Activated gamma-delta T cell treated with anti-CD3 and anti-CD28 coated beads, Interleukin-2, amount 50 U/mL, for 16 hours (primary cell): ENCODE data around the gene COL25A1.
"Not testable (repeated sequence)": the region's sequence is repeated elsewhere in the genome, so short reads cannot be mapped to it uniquely, and the experiment has no call there.

Experiments used
- DNase-seq: peaks from one replicate; pipeline ENCODE4 v3.0.0-alpha.2; 2020; ENCODE audit warnings: low read depth

COL25A1 gene

DNA sequence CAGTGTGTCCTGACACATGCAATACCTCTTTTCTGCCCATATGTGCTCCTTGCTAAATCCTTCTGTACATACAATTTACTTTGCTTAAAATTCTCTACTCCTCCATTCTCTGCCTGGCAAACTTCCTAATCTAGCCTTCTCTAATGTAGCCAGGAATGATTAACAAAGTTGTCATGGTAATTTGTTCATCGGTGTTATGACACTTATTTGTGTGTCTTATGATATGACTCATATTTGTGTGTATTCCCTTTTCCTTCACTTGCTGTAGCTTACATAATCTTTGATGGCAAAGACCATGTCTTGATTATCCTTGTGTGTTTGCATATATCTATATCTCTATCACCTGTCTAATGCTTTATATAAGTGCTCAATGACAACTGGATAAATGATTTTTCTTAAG, 133.3 kb downstream of the COL25A1 start:
- DNase-seq: no peak

DNA sequence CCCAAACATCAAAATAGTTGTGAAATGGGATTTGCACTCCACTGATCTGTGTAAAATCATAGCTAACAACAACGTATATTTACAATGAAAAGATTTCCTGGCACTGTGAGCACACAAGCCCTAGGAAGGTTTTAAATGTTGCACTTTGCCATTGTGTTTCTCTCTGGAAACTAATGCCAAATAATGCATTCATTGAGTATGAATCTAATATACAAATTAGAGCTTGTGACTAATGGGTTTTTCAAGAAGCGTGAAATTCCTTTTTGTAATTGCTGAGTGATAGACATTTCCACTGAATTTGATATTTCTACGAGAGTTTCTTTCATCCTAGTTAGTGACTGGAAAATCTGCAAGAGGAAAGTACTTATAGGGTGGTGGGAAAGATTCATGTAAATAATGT, 135.9 kb downstream of the COL25A1 start:
- no peak for DNase-seq

DNA sequence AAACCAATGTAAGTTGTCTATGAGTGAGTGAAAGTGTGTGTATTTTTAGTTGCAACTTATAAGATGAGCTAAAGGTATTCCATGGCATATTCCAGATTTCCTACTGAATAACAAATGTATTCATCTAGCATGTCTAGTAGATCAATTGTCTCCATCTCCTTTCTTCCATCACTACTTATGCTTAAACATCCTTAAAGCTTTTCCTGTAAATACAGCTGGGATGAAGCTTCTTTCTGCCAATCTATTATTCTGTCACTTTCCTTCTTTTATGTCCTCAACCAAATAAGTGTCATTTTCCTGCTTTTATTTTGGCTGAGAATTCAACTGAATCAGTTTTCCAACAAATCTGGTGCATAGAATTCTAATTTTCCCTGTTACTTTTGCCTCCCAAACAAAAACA, 136.3 kb downstream of the COL25A1 start:
- no peak for DNase-seq

- DNase-seq: no peak
Observed at GRCh38 chr4:109164011-109164410, 138.4 kb downstream of the COL25A1 start.

DNA sequence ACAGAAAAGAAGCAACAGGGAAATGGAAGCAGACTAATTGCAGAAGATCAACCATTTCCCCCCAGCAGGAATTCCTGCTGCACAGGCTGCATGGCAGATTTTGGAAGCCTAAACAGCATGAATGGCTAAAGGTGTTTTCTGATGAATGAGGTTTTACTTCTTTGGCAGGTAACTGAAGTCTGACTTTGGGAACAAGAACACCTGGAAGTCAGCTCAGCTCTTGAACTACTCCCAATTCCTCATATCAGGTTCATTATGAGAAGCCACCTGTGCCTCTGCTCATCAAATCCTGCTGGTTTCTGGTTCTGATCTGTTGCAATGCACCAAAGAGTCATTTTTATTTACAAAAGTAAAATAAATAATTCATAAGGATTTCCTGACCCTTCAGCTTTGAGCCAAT, 139.0 kb downstream of the COL25A1 start:
- no peak for DNase-seq

GRCh38 chr4:109162759-109163158, 139.7 kb downstream of the COL25A1 start:
- no peak for DNase-seq

- DNase-seq: no peak
Observed at GRCh38 chr4:109160494-109160893, 142.0 kb downstream of the COL25A1 start.

- no peak for DNase-seq
Observed at GRCh38 chr4:109157696-109158095, 144.8 kb downstream of the COL25A1 start.

DNA sequence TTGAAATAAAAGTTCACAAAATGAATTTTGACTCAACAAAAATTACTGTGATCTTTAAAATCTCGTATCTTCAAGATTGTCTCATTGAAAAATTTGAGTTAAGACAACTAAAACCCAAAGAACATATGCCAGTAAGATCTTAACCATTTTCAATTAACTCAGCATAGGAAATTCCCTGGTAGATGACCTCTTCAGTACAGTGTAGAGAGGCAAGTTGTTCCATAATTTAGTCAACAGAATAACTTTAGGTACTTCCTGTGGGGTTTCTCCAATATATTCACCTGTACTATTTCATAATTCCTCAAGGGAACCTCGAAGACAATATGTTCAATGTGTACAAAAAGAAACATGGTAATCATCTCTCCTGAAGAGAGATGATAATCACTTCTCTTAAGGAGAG, 145.3 kb downstream of the COL25A1 start:
- DNase-seq: no peak

GRCh38 chr4:109156356-109156755, 146.1 kb downstream of the COL25A1 start:
- DNase-seq: no peak

DNA sequence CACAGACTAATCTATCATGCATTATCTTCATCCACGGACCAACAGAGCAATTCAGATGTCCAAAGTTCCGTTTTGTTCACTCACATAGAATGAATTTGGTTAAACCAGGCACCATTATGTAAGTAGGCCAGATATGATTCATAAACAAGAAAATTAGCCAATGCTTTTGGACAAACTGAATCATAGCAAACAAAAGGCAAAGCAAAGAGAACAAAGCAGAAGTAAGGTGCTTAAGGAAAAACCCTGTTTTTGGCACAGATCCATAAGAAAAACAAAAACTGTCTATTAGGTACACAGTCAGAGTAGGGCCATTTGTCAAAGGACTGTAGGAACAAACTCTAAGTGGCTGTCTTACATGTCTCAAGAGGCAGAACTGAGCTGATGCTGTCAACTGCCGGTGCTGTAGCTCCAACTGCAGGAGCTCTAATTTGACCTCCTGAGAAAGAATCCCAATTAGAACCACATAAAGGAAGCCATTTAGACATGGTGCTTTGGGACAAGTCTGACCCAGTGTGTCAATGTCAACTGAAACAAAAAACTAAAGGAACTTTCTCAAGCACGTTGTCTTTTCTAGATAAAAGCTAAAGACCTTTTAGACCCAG, 146.7 kb downstream of the COL25A1 start:
- no peak for DNase-seq

DNA sequence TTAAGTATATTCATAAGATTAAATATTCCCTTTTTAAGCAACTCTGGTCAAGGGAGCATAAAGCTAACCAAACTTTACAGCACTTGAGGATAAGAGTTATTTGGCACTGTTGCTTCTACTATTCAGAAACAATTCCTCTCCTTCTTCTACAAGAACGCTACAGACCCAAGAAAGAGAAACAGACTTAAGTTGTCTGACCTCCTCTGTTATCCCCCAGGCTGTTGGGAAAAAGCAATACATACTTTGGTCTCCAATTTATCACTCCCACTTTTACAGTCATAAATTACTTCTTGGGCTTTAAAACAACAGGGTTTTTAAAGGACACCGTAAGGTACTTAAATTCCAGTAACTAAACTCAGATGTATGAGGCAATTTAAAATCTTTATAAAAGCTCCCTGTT, 147.4 kb downstream of the COL25A1 start:
- no peak for DNase-seq

- DNase-seq: no peak
Observed at GRCh38 chr4:109154424-109154823, 148.0 kb downstream of the COL25A1 start.

GRCh38 chr4:109149836-109150235, 152.6 kb downstream of the COL25A1 start:
- DNase-seq: no peak

DNA sequence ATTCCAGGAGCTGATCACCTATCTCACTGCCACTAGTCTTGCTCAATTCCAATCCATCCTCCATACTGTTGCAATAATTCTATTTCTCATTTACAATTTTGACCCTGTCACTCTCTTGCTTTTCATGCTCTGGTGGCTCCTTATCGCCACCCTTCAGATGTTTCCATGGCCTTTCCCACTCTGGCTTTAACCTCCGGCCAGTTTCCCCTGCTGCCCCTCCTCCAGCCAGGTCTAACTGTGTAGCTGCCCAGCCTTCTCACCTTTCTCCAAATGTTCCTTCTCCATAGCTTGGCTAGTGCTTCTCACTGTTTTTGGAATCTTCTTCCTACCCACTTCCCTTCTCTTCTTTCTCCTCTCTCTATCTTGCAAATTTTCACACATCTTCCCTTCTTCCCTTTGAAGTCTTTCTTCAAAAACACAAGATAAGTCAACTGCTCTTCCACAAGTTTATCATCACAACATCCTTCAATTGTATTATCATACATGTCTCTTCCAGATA, 153.8 kb downstream of the COL25A1 start:
- no peak for DNase-seq

DNA sequence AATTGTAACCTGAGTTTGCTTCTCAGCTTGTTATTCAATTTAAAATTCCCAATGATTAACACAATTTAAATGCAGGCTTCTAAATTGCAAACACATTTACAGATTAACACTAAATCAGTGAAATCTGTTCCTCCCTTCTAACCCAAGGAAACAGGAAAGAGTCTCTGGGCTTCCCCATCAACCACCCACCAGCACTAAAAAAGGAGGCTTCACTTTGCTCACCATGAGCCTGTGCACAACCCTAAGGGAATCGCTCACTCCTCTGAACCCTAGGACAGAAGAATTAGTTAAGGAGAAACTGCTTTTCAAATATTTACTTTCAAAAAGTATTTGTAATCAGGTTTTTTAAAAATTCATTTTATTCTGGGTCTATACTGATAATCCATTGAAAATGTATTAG, 155.3 kb downstream of the COL25A1 start:
- DNase-seq: no peak

DNA sequence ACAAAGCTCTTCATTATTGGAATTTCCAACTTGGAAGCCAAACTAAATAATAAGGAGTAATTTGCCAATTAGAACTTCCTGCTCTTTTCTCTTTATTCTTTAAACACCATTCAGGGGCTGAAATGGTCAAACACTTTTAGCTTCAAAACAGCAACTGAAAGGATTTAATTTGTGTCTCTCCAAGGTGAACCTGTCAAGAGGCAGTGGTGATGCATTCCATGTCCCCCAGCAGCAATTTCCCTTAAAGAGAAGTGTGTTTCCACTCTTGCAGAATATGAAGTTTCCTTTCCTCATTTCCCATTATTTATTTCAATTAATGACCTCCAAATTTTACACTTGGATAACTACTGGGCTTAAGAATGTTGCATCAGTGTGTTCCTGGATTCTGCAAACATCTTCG, 156.0 kb downstream of the COL25A1 start:
- DNase-seq: no peak

DNA sequence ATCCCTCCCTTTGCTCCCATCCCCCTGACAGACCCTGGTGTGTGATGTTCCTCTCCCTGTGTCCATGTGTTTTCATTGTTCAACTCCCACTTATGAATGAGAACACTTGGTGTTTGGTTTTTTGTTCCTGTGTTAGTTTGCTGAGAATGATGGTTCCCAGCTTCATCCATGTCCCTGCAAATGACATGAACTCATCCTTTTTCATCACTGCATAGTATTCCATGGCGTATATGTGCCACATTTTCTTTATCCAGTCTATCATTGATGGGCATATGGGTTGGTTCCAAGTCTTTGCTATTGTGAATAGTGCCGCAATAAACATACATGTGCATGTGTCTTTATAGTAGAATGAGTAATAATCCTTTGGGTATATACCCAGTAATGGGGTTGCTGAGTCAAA, 164.3 kb downstream of the COL25A1 start:
- not testable (repeated sequence) for DNase-seq

DNA sequence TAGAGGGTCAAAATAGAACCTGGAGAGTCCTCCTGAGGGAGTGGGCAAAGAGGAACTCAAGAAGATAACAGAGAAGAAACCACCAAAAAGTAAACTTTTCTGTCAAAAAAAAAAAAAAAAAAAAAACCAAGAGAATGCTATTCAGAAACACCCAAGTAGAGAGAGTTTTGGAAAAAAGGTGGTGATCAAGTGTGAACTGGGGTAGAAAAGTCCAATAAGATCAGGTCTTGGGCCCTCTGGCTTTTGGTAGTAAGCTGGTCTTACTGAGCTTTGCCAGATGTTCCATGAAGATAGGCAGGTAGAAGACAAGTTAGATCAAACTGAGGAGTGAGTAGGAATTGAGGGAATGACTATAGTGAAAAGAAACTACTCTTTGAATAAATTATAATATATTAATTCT, 167.5 kb downstream of the COL25A1 start:
- no peak for DNase-seq

DNA sequence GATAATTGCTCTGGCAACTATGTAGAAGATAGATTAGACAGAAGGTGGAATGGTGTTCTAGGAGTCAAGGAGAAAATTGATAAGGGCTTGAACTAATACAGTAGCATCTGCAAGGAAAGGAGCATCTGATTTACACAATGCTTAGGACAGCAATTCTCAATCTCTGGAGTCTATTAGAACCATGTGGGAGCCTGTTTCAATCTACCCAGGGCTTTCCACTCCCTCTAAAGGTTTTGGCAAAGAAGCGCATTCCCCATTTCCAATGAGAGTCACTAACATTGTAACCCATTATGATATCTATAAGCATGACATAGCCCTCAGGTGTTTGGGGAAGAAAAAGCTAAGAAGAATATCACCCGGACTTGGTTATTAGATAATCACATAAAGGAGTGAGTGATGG, 168.2 kb downstream of the COL25A1 start:
- DNase-seq: no peak

DNA sequence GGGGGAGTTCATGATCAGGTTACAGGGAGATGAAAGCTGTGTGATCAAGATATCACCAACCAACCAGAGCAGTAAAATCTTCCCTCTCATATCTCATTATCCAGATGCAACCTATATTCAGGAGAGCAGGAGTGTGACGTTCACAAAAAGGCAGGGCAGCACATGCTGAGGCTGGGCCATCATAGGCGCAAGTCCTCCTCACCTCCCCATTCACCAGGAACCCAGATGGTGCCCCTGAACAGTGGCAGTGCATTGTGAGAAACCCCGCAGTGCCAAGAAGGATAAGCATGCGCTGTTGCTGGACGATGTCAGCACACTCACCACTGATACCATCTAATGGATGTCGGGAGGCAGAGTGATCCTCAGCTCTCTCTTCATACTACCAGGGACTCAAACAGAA, 170.9 kb downstream of the COL25A1 start:
- no peak for DNase-seq

- no peak for DNase-seq
Observed at GRCh38 chr4:109128589-109128988, 173.9 kb downstream of the COL25A1 start.

DNA sequence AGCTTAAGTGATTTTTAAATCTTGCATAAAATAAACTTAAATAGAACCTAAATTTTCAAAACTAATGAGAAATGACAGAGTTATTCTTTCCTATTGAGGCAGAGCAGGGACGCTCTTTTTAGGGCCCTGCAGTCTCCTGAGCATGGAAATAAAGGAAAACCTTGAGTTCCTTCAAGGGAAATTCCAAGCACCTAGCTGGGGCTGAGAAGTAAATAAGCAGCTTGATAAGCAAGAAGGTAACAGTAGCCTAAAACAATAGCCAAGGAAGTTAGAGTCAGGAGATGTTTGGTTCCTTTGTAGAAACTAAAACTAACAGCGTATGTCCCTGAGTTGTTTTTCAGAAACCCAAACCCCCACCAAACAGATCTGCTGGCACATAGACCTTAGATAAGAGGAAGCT, 174.6 kb downstream of the COL25A1 start:
- DNase-seq: no peak

DNA sequence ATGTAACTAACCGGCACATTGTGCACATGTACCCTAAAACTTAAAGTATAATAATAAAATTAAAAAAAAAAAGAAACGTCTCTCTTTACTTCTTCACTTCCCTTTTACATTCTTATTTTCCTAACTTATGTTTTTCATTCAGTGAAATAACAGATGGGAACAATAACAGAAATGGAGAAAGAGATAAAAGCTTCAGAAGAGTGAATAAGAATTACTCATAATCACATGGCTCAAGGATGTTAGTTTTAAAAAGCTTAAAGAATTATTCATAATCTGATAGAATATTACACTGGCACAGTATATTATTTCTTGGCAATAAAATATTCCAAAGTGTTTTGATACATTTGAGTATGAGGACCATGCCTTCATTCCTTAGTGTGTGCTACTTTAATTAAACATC, 175.6 kb downstream of the COL25A1 start:
- DNase-seq: no peak

DNA sequence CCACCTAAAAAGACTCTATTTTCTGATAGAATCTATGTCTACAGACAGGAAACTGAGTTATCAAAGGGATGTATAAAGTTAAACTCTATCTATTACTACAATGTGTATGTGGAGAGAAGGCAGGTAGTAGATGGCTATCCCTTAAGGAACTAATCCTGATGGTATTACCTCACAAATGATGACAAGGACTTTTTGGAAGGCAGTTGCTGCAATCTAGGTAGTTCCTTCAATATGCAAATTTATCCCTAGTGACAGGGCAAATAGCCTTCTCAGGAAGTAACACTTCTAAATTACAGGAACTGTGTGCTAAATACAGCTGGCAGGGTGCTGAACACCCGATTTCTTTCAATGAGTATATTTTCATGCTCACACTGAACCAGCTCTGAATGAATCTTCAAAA, 177.4 kb downstream of the COL25A1 start:
- DNase-seq: no peak
